Measurements from ENCODE around the gene VSIG10. TPM values are rescaled to one million over a fixed set of nuclear protein-coding genes. Genes with fewer than 3 reads are reported as not detected.
"Not testable (repeated sequence)": the region's sequence is repeated elsewhere in the genome, so short reads cannot be mapped to it uniquely, and the experiment has no call there.

Gene VSIG10, protein sequence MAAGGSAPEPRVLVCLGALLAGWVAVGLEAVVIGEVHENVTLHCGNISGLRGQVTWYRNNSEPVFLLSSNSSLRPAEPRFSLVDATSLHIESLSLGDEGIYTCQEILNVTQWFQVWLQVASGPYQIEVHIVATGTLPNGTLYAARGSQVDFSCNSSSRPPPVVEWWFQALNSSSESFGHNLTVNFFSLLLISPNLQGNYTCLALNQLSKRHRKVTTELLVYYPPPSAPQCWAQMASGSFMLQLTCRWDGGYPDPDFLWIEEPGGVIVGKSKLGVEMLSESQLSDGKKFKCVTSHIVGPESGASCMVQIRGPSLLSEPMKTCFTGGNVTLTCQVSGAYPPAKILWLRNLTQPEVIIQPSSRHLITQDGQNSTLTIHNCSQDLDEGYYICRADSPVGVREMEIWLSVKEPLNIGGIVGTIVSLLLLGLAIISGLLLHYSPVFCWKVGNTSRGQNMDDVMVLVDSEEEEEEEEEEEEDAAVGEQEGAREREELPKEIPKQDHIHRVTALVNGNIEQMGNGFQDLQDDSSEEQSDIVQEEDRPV
- 12.6 TPM for total RNA-seq
- long read RNA-seq, partial matches to known transcripts: 0 of 4 reads
- long read RNA-seq, other reads (novel, unspliced or antisense): 2 of 4 reads

DNA sequence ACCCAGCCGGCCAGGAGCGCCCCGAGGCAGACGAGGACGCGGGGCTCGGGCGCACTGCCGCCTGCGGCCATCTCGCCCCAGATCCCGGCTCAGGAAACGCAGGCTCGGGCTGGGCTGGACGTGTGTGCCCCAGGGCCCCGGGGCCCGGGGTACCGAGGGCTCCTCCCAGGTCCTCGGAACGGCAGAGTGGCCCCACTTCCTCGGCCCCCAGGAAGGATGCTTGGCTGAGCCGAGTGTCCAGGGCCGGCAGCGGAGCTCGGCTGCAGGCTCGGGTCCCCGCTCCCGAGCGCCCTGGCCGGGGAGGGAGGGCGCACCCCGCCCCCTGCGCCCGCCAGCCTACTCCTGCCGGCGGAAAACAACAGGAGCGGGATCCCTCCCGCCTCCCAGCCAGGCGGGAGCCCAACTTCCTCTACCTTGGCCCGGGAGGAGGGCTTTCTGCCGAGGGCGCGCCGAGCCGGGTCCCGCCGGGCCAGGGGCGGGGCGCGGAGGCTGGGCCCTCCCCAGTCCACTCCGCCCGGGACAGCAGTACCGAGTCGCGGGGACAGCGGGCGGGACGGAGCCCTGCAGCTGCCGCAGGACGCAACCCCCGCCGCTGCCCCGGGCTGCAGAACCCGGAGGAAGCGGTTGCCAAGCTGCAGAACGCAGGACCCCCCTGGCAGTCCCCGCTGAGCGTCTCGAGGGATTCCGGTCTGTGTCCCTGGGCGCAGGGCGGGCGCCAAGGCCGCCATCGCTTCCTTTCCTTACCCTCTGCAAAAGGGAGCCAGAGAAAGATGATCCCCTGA is at the start of gene VSIG10:
Gene VSIG10 (minus strand): TSS at position 411 of the 782 bp plus-strand sequence. CDS start 340 bp downstream, at position 71.
- DNase-seq (peak; percentile 87), ATAC-seq (peak; percentile 98)
- intact Hi-C loops (cut with micrococcal nuclease): no loop called here

DNA sequence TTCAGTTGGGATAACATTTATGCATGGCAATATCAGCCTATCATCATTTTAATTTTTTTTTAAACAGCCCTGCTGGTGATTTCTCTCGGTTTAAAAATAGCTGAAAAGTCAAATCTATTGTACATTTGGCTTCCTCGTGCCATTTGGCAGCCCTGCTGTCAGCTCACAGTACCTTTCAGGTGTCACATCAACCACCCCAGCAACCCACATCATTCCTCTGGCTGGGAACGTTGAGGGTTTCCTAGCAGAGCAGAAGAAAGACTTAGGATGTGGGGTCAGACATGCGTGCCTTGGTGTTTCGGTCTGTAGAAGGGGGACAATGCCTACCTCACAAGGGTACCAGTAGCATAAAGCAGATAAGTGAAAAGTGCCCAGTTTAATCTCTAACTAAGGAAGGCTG is 47.9 kb upstream of the VSIG10 start:
- DNase-seq (no peak), ATAC-seq (no peak)
- intact Hi-C loops (cut with micrococcal nuclease): no loop called here

DNA sequence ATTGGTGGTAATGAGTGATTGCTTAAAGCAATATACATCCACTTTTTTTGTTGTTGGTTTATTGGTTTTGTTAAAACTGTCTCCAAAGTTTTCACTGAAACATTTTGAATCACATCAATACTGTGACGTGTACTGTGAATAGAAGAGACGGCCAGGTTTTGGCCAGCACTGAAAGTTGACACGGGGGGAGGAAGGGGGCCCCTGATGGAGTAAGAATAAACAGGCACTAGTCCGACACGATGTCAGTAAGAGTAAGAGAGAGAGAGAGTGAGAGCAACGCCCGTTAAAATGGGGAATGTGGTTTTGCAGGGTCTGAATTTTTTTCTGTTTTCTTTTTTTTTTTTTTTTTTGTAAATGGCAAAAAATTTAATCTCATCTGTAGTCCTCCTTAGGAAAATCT is 46.8 kb upstream of the VSIG10 start:
- intact Hi-C loops (cut with micrococcal nuclease): no loop called here
- peak; percentile 74 for ATAC-seq
- DNase-seq: peak; percentile 45

DNA sequence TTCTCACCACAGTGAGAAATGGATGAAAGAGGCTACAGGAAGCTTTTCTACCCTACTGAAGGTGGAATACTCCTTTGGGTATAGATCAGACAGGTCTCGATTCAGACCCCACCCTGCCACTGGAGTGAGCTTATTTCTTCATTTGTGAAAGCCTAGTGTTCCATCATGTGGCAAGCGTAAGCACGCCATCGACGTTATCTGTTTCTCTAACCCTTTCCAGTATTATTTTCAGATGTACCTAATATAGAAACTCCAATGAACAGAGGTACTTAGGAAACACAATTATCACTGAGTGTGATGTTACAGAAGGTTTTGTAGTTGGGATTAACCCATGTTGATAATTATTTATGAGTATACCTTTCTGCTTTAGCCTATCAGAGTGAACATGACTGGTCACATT is 44.5 kb upstream of the VSIG10 start:
- peak; percentile 71 for ATAC-seq

DNA sequence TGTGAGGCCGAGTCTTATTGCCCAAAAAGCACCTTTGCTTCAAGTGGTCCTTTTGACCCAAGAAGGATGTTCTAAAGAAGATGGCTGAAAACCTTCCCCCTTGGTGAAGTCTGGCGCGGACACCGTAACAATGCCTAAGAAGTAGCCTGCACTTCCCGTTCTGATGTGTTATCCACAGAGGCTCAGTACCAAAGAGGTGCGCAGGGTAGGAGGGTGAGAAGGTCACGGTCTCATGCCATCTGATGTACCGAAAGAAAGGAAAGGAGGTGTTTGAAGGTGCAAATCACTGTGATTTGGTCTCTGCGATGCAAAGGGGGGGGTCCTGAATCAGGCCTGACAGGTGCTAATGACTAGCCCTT is 42.0 kb upstream of the VSIG10 start:
- no peak for DNase-seq
- intact Hi-C loops (cut with micrococcal nuclease): no loop called here
- no peak for ATAC-seq

More for the DNA sequence above, 44.5 kb upstream of the VSIG10 start:
- intact Hi-C loops (cut with micrococcal nuclease): no loop called here
- DNase-seq: no peak

DNA sequence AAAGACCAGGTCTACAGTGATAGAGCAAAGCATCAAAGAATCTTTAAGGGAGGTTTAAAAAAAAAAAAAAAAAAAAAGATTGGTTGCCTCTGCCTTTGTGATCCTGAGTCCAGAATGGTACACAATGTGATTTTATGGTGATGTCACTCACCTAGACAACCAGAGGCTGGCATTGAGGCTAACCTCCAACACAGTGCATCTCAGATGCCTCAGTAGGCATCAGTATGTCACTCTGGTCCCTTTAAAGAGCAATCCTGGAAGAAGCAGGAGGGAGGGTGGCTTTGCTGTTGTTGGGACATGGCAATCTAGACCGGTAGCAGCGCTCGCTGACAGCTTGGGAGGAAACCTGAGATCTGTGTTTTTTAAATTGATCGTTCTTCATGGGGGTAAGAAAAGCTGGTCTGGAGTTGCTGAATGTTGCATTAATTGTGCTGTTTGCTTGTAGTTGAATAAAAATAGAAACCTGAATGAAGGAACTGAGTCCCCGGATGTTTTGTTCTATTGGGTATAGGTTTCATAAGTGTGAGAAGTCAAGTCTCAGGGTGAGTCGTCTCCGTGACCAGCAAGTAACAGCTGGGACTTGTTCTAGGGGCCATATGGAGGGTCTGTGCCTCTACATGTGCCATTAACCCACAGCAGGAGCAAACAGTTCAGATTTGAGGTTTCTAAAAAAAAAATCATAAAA is 41.4 kb upstream of the VSIG10 start:
- no peak for DNase-seq
- ATAC-seq: no peak
- intact Hi-C loops (cut with micrococcal nuclease): no loop called here

DNA sequence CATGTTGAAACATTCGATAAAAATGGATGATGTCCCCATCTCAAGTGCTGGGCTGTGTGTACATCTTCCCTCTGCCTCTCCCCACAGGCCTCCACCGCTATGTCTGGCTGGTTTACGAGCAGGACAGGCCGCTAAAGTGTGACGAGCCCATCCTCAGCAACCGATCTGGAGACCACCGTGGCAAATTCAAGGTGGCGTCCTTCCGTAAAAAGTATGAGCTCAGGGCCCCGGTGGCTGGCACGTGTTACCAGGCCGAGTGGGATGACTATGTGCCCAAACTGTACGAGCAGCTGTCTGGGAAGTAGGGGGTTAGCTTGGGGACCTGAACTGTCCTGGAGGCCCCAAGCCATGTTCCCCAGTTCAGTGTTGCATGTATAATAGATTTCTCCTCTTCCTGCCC is 40.7 kb upstream of the VSIG10 start:
- intact Hi-C loops (cut with micrococcal nuclease): no loop called here
- ATAC-seq (no peak), DNase-seq (no peak)

DNA sequence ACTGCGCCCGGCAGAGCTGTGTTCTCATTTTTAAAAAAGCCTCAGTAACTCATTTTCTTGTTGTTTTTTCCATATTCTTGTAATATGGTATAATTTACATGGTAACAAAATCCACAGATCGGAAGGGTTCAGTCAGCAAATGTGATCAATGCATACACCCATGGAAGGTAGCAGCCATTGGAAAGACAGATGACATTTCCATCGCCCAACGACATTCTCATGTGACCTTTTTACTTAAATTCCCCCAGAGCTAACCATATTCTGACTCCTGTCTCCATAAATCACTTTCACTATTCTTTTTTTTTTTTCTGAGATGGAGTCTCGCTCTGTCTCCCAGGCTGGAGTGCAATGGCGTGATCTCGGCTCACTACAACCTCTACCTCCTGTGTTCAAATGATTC is 37.0 kb upstream of the VSIG10 start:
- intact Hi-C loops (cut with micrococcal nuclease): no loop called here
- DNase-seq (no peak), ATAC-seq (no peak)

DNA sequence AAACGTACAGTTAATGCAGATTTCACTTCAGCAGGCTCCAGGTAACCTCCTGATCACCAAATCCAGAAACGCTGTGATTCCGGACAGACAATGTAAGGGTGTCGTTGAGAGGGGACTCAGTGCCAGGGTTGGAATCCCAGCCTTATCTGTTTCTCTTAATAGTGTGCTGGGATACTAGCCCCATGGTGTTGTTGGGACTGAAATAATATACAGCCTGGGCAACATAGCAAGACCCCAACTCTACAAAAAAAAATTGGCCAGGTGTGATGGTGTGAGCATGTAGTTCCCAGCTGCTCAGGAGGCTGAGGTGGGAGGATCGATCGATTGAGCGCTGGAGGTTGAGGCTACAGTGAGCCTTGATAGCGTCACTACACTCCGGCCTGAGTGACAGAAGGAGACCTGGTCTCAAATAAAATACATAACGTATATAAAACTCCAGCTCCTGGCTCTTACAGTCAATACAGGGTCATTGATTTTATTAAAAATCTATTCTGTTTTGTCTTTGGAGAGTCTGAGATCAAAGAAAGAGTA is 33.4 kb upstream of the VSIG10 start:
- ATAC-seq (no peak), DNase-seq (no peak)
- intact Hi-C loops (cut with micrococcal nuclease): no loop called here

DNA sequence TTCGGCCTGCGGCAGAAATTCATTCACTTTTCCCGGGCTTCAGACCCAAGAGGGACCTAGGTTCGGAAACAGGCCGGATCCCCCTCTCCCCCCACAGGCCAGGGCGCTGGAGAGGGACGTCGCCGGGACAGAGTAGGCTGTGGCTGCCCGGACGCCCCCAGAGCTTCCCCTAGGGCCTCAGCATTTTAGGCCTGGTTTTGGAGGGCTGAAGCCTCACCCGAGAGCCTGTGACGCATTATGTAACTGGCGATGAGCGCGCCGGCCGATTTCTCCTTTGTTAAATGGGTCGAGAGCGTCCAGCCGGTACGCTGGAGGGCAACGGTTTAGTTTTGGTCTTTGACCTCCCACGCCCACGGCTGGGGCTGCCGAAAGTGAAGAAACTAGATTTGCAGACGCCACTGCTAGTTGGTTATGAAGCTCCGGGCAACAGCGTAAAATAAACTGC is 32.8 kb upstream of the VSIG10 start:
- ATAC-seq (peak; percentile 59), DNase-seq (peak; percentile 67)
- intact Hi-C loops (cut with micrococcal nuclease): no loop called here

DNA sequence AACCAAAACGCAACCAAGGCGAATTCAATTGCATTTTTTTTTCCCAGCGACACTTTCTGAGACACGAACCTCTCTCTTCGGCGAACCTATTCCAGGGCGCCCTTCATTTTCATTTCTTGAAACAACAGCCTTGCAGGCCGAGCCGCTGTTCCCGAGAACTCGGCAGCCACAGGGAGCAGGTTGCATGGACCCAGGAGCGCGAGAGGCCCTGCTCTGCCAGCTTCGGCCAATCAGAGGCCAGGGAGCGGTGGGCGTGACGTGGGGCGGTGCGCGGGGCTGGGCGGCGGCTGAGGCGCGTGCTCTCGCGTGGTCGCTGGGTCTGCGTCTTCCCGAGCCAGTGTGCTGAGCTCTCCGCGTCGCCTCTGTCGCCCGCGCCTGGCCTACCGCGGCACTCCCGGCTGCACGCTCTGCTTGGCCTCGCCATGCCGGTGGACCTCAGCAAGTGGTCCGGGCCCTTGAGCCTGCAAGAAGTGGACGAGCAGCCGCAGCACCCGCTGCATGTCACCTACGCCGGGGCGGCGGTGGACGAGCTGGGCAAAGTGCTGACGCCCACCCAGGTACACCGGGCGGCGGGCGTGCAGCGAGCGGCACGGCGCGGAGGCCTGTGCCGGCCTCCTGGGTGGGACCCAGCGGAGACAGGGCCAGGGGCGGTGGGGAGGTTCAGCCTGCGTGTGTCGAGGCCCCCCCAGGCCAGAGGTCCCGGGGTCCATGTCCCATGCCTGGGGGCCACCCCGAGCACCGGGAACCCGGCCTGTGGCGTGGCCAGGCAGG is 32.2 kb upstream of the VSIG10 start, which contains the start of gene PEBP1:
Gene PEBP1 (plus strand): TSS at position 337 of the 771 bp plus-strand sequence. CDS start 86 bp downstream, at position 423.
- peak; percentile 99 for ATAC-seq
- peak; percentile 98 for DNase-seq
- intact Hi-C loops (cut with micrococcal nuclease): no loop called here

DNA sequence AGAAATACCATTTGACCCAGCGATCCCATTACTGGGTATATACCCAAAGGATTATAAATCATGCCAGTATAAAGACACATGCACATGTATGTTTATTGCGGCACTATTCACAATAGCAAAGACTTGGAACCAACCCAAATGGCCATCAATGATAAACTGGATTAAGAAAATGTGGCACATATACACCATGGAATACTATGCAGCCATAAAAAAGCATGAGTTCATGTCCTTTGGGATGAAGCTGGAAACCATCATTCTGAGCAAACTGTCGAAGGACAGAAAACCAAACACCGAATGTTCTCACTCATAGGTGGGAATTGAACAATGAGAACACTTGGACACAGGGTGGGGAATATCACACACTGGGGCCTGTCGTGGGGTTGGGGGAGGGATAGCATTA is 25.6 kb upstream of the VSIG10 start:
- ATAC-seq; DNase-seq; intact Hi-C loops (cut with micrococcal nuclease): not testable (repeated sequence)

DNA sequence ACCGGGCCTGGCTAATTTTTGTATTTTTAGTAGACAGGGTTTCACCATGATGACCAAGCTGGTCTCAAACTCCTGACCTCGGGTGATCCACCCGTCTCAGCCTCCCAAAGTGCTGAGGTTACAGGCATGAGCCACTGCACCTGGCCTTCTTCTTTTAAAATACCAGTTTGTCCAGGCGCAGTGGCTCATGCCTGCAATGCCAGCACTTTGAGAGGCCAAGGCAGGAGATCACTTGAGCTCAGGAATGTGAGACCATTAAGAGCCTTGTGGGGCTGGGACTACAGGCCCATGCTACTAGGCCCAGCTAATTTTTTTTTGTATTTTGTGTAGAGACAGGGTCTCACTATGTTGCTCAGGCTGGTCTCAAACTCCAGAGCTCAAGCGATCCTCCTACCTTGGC is 24.1 kb upstream of the VSIG10 start:
- intact Hi-C loops (cut with micrococcal nuclease): no loop called here
- DNase-seq: no peak

DNA sequence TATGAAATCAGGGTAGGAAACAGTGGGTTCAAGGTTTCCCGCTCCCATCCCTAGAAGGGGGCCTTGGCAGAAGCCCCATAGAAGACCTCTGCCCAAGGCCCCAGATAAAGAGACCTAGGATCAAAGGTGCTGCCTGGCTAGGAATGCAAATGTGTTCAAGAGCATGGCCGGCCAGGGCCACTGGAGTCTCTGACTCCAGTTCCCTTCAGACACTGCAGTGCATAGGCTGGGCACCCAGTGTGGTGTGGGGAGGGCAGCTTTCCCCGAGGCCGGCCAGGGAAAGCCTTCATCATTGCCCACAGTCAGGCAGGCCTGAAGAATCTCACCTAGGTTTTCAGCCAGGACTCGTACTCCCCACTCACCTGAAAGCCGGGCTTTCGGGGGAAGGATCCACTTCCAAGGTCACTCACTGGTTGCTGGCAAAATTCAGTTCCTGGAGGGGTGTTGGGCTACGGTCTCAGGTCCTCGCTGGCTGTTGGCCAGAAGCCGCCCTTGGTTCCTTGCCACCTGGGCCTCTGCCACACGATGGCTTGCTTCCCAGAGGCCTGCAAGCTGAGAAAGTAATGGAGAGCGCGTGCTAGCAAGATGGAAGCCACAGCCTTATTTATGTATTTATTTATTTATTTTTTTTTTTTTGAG is 22.4 kb upstream of the VSIG10 start:
- peak; percentile 76 for DNase-seq
- ATAC-seq: peak; percentile 91
- intact Hi-C loops (cut with micrococcal nuclease): no loop called here

More for the DNA sequence above, 24.1 kb upstream of the VSIG10 start:
- no peak for ATAC-seq

DNA sequence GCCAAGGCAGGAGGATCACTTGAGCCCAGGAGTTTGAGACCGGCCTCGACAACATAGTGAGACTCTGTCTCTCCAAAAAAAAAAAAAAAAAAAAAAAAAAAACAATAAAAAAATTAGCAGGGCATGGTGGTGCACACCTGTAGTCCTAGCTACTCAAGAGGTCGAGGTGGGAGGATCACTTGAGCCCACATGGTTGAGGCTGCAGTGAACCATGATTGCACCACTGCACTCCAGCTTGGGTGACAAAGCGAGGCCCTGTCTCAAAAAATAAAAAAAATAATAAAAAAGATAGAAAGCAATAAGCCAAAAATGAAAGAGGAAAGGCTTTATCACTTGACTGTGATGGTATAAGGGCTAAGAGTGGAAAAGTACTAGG is 21.9 kb upstream of the VSIG10 start:
- intact Hi-C loops (cut with micrococcal nuclease): no loop called here
- ATAC-seq (no peak), DNase-seq (no peak)

DNA sequence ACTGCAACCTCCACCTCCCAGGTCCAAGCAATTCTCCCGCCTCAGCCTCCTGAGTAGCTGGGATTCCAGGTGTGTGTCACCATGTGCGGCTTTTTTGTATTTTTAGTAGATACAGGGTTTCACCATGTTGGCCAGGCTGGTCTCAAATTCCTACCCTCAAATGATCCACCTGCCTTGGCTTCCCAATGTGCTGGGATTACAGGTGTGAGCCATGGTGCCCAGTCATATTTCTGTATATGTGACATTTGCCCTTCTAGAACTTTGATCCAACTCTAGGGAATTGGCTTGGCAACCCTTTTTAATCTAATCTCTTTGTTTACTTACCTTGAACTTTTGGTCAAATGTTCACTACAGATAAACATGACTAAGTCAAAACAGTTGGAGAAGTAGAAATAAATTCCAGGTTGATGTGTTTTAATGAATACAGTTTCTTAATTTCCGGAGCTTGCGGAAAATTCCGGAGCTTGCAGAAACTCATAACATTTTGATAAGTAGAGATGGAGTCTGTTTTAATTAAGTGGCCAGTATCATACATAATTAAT is 20.6 kb upstream of the VSIG10 start:
- no peak for ATAC-seq
- DNase-seq: no peak
- intact Hi-C loops (cut with micrococcal nuclease): no loop called here

DNA sequence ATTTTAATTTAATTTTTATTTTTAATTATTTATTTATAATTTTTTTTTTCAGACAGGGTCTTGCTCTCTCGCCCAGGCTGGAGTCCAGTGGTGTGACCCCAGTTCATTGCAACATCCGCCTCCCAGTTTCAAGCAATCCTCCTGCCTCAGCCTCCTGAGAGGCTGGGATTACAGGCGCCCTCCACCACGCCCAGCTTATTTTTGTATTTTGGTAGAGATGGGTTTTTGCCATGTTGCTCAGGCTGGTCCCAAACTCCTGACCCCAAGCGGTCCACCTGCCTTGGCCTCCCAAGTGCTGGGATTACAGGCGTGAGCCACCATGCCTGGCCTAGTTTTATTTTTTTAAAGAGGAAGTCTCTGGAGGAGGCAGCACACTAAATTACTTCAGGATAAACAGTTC is 18.5 kb upstream of the VSIG10 start:
- intact Hi-C loops (cut with micrococcal nuclease): no loop called here
- ATAC-seq (no peak), DNase-seq (no peak)
